ENCODE data around the gene FNBP1.

The FNBP1 gene

GRCh38 chr9:129910628-129911567 lies 132.1 kb downstream of the FNBP1 start:
- ATAC-seq (replicated peaks) (peak; percentile 55 to 74), DNase-seq (no peak)
- Mint-ChIP-seq H3K36me3 (peaks cover 54 to 71% of the 10 kb centered on the region in 2 donors), H3K27ac (peak overlapping the region; percentile 89), H3K27me3 (no peaks in the 10 kb centered on the region), H3K9me3 (no peaks in the 10 kb centered on the region), H3K4me1 (peaks cover 14 to 49% of the 10 kb centered on the region in 2 donors), H3K4me3 (no peak overlapping the region)

DNA sequence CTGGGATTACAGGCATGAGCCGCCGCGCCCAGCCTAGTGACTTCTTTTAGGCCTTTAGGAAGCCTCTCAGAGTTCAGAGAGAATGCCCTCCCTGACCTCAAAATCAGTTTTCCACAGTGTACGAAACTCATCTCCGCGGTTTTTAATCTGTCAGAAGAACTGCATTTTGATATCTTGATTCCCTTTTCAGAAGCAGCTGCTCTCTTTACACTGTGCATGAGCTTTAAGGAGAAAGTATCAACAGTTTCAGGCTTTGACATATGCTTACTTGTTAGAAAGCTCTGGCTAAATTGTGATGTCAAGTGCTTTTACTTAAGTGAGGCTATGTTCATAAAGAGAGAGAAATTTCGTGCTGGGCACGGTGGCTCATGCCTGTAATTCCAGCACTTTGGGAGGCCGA lies 133.1 kb downstream of the FNBP1 start:
- ATAC-seq (replicated peaks) = no peak
- Mint-ChIP-seq H3K36me3 (peaks cover 54 to 76% of the 10 kb centered on the region in 2 donors), H3K4me1 (peaks cover 15 to 52% of the 10 kb centered on the region in 2 donors)

DNA sequence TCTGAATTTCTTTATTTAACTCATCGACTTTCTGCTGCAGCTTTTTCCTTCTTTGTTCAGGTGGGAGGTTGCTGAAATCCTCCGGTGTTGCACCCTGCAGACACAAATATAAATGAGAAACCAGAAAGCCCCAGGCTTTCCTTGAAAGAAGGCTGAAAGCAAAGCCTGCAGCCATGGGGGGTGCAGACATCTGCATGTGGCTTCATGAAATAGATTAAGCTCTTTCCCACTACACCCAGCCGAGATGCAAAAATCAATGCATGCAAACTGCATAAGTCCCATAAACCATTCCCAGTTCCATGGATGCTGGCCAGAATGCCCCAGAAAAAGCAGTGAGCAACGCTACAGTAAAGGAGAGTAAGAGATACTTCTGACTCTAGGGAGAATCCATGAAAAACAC lies 134.1 kb downstream of the FNBP1 start:
- H3K4me1 Mint-ChIP-seq = peaks cover 22 to 58% of the 10 kb centered on the region in 2 donors
- peak overlapping the region; percentile 81 for H3K27ac Mint-ChIP-seq
- DNase-seq (no peak), ATAC-seq (replicated peaks) (no peak)
- H3K36me3 Mint-ChIP-seq = peaks cover 54 to 82% of the 10 kb centered on the region in 2 donors
- H3K4me3 Mint-ChIP-seq = no peak overlapping the region
- no peaks in the 10 kb centered on the region for H3K9me3 Mint-ChIP-seq
- H3K27me3 Mint-ChIP-seq = no peaks in the 10 kb centered on the region

More for the DNA sequence above, 133.1 kb downstream of the FNBP1 start:
- Mint-ChIP-seq H3K4me3 (no peak overlapping the region), H3K9me3 (no peaks in the 10 kb centered on the region), H3K27me3 (no peaks in the 10 kb centered on the region), H3K27ac (peak overlapping the region; percentile 89)
- DNase-seq = no peak

- H3K4me3 Mint-ChIP-seq = peak overlapping the region in 1 of 2 donors; percentile 40
- H3K36me3 Mint-ChIP-seq = peaks cover 58 to 83% of the 10 kb centered on the region in 2 donors
- H3K9me3 Mint-ChIP-seq = no peaks in the 10 kb centered on the region
- ATAC-seq (replicated peaks) (no peak), DNase-seq (no peak)
- H3K27ac Mint-ChIP-seq = peak overlapping the region; percentile 81
- H3K4me1 Mint-ChIP-seq = peaks cover 25 to 58% of the 10 kb centered on the region in 2 donors
- no peaks in the 10 kb centered on the region for H3K27me3 Mint-ChIP-seq
Observed at GRCh38 chr9:129907201-129907600, 135.8 kb downstream of the FNBP1 start.

DNA sequence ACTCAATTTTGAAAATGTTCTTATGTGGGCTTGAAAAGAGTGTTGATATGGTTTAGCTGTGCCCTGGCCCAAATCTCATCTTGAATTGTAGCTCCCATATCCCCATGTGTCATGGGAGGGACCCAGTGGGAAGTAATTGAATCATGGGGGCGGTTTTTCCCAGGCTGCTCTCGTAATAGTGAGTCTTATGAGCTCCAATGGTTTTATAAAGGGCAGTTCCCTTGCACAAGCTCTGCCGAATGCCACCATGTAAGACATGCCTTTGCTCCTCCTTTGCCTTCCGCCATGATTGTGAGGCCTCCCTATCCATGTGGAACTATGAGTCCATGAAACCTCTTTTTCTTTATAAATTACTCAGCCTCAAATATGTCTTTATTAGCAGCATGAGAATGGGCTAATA lies 136.7 kb downstream of the FNBP1 start:
- no peaks in the 10 kb centered on the region for H3K9me3 Mint-ChIP-seq
- H3K27ac Mint-ChIP-seq = peak overlapping the region; percentile 84
- ATAC-seq (replicated peaks) = no peak
- H3K4me1 Mint-ChIP-seq = peaks cover 32 to 58% of the 10 kb centered on the region in 2 donors
- peaks cover 63 to 85% of the 10 kb centered on the region in 2 donors for H3K36me3 Mint-ChIP-seq
- no peaks in the 10 kb centered on the region for H3K27me3 Mint-ChIP-seq
- no peak for DNase-seq
- no peak overlapping the region for H3K4me3 Mint-ChIP-seq

- Mint-ChIP-seq H3K27me3 (no peaks in the 10 kb centered on the region), H3K4me1 (peaks cover 34 to 64% of the 10 kb centered on the region in 2 donors)
- ATAC-seq (replicated peaks) = no peak
Observed at GRCh38 chr9:129904734-129905133, 138.3 kb downstream of the FNBP1 start.

DNA sequence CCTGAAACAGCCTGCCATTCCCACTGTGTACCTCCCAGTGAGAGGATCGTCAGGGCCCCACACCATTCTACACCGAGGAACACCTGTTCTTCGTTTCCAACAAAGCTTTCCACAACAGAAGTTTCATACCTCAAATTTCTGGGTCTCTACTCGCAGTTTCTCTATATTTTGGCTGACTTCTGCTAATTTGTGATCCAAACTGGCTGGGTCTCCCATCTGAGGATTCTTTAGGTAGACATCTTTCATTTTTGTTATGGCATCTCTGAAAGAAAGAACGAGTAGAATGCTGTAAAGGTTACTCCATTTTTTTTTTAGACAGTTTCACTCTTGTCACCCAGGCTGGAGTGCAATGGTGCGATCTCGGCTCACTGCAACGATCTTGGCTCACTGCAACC lies 140.3 kb downstream of the FNBP1 start:
- Mint-ChIP-seq H3K36me3 (peaks cover 78 to 93% of the 10 kb centered on the region in 2 donors), H3K9me3 (peaks cover 0 to 1% of the 10 kb centered on the region in 2 donors), H3K4me3 (peak overlapping the region in 1 of 2 donors; percentile 6), H3K27me3 (no peaks in the 10 kb centered on the region), H3K27ac (peak overlapping the region; percentile 65), H3K4me1 (peaks cover 45 to 79% of the 10 kb centered on the region in 2 donors)
- no peak for ATAC-seq (replicated peaks)
- no peak for DNase-seq

More at GRCh38 chr9:129904734-129905133, 138.3 kb downstream of the FNBP1 start:
- Mint-ChIP-seq H3K4me3 (peak overlapping the region in 1 of 2 donors; percentile 11), H3K9me3 (no peaks in the 10 kb centered on the region), H3K36me3 (peaks cover 72 to 88% of the 10 kb centered on the region in 2 donors), H3K27ac (no peak overlapping the region)
- DNase-seq = no peak

DNA sequence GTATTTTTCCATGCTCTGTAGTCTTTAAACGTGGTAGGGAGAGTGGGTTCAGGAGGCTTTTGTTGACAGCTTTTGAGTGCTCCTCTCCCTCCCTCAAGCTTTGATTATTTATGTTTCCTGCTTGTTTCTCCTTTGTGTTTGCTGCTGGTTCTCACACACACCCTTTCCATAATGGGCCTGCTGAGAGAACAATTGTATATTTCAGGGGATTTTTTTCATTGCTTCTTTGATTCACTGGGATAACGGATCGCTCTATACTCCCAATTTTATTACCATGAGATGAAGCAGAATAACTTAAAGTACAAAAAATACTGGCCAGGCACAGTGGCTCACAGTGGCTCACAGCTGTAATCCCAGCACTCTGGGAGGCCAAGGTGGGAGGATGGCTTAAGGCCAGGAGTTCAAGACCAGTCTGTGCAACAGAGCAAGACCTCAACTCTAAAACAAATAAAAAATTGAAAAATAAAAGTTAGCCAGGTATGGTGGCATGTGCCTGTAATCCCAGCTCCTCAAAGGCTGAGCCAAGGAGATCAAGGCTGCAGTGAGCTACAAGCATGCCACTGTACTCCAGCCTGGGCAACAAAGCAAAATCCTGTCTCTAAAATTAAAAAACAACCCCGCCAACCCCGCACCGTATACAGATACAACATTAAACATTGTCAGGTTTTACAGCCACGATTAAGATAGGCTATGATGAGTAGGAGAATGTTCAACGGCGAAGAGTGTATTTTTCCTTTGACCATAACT lies 140.8 kb downstream of the FNBP1 start:
- DNase-seq (no peak), ATAC-seq (replicated peaks) (no peak)
- Mint-ChIP-seq H3K27me3 (no peaks in the 10 kb centered on the region), H3K4me1 (peaks cover 47 to 81% of the 10 kb centered on the region in 2 donors), H3K27ac (peak overlapping the region; percentile 98), H3K9me3 (peaks cover 0 to 1% of the 10 kb centered on the region in 2 donors), H3K36me3 (peaks cover 77 to 93% of the 10 kb centered on the region in 2 donors), H3K4me3 (peak overlapping the region in 1 of 2 donors; percentile 31)

DNA sequence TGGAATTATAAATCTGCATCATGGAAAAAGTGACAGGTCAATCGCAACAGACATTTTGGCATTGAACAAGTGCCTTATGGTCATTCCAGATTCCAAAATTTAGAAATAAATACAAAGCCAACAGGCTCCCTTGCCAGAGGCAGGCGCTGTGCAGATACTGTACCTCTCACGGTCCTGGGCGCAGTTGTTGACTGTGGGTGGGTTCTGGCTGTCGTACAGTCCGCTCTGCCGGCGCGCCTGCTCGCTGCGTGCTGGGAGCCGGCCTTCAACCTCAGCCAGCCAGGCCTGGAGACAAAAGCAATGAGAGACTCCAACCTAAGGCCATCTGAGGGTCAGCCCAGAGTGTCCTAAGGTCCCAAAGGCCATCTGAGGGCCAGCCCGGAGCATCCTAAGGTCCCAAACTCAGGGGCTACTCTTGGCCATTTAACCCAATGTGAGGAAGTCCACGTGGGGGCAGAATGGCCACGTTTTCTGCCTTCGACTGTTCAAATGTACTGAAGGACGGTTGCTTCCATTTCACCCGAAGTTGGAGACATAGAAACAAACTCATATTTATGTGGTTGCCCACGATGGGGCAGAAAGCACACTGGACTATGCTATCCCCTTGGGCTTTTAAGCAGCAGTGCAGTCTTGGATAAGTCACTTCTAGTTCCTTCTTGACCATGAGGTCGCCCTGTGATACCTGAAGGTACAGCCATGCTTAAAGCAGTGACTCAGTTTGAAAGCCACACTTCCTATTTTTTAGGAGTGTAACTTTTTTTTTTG lies 142.5 kb downstream of the FNBP1 start:
- Mint-ChIP-seq H3K27me3 (no peaks in the 10 kb centered on the region), H3K36me3 (peaks cover 80 to 93% of the 10 kb centered on the region in 2 donors), H3K9me3 (peaks cover 0 to 4% of the 10 kb centered on the region in 2 donors), H3K4me3 (peak overlapping the region; percentile 25 to 71), H3K27ac (peak overlapping the region; percentile 98), H3K4me1 (peaks cover 54 to 90% of the 10 kb centered on the region in 2 donors)
- ATAC-seq (replicated peaks) (peak; percentile 97 to 98), DNase-seq (peak; percentile 68)

- H3K9me3 Mint-ChIP-seq = peaks cover 0 to 4% of the 10 kb centered on the region in 2 donors
- no peak for DNase-seq
- peaks cover 80 to 93% of the 10 kb centered on the region in 2 donors for H3K36me3 Mint-ChIP-seq
- peaks cover 51 to 88% of the 10 kb centered on the region in 2 donors for H3K4me1 Mint-ChIP-seq
- no peaks in the 10 kb centered on the region for H3K27me3 Mint-ChIP-seq
- ATAC-seq (replicated peaks) = no peak
- H3K4me3 Mint-ChIP-seq = peak overlapping the region; percentile 69 to 74
- peak overlapping the region; percentile 98 for H3K27ac Mint-ChIP-seq
Observed at GRCh38 chr9:129899620-129900019, 143.4 kb downstream of the FNBP1 start.

- H3K27ac Mint-ChIP-seq = peak overlapping the region; percentile 98
- H3K27me3 Mint-ChIP-seq = no peaks in the 10 kb centered on the region
- H3K36me3 Mint-ChIP-seq = peaks cover 80 to 91% of the 10 kb centered on the region in 2 donors
- no peak for DNase-seq
- H3K9me3 Mint-ChIP-seq = peaks cover 0 to 4% of the 10 kb centered on the region in 2 donors
- ATAC-seq (replicated peaks) = no peak
- H3K4me1 Mint-ChIP-seq = peaks cover 44 to 87% of the 10 kb centered on the region in 2 donors
- peak overlapping the region in 1 of 2 donors; percentile 56 for H3K4me3 Mint-ChIP-seq
Observed at GRCh38 chr9:129898185-129898584, 144.8 kb downstream of the FNBP1 start.

DNA sequence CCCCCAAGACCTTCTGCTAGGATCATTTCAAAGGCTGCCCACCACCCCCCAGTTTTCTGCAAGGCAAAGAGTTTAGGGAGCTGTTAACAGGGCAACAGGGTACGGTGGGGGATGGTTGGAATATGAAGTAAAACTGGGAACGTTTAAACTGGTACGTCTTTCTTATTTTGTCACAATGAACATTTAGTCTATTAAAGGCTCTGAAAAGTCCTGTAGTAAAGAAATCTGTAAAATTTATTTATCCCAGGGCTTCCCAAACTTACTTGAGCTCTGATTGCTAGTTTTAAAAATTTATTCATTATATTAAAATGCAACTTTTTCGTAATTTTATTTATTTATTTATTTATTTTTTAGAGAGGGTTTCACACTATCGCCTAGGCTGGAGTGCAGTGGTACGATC lies 145.7 kb downstream of the FNBP1 start:
- H3K4me1 Mint-ChIP-seq = peaks cover 47 to 86% of the 10 kb centered on the region in 2 donors
- ATAC-seq (replicated peaks) (no peak), DNase-seq (no peak)
- H3K9me3 Mint-ChIP-seq = peaks cover 0 to 4% of the 10 kb centered on the region in 2 donors
- H3K4me3 Mint-ChIP-seq = peak overlapping the region; percentile 21 to 53
- peaks cover 76 to 88% of the 10 kb centered on the region in 2 donors for H3K36me3 Mint-ChIP-seq
- no peaks in the 10 kb centered on the region for H3K27me3 Mint-ChIP-seq
- peak overlapping the region; percentile 98 for H3K27ac Mint-ChIP-seq

DNA sequence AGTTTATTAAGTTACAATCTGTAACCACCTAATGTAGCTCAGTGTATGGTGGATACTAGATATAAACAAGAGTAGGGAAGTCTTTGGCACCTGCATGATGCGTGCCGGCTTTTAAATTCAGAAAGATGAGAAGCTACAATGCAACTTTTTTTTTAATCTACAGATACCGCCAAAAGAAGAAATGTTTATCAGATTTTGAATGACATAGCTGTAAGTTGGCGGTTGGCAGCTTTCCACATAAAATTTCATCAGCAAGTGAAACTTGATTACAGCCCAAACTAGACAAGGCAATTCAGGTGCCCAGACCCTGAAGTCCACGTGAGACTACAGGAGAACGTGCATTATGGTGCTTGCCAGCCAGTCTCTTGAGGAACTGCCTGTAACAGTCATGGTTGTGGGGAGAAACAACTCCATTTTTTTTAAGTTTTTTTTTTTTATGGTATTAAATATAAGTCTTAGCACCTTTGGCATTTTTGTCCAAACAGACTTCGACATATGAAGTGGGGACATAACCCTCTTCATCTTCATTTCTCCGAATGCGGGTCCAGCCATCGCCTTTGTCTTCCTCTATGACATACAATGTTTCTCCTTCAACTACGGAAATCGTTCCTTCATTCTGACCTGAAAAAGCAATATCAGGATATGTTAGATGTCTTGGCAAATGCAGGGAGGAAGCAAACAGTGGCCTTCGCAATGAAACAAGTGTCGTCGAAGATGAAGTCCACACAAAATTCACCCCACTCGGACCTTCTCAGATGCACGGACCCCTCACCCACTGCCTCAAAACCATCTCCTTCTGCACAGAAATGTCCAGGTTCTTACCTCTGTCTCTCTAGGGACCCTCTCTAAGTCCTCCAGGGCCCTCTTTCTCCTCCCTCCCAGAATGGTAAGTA lies 147.4 kb downstream of the FNBP1 start:
- Mint-ChIP-seq H3K4me1 (peaks cover 47 to 86% of the 10 kb centered on the region in 2 donors), H3K27me3 (no peaks in the 10 kb centered on the region), H3K9me3 (peaks cover 0 to 4% of the 10 kb centered on the region in 2 donors), H3K36me3 (peaks cover 75 to 88% of the 10 kb centered on the region in 2 donors), H3K27ac (peak overlapping the region; percentile 87), H3K4me3 (peak overlapping the region; percentile 34 to 38)
- no peak for ATAC-seq (replicated peaks)
- no peak for DNase-seq
